H1 (cell line): ENCODE data around the gene ABCC9. TPM values are rescaled to one million over a fixed set of nuclear protein-coding genes. Genes with fewer than 3 reads are reported as not detected.

Experiments
- CTCF ChIA-PET: fragments of 300-600 bp; sonication (Branson Sonifier 250); formaldehyde crosslinking; loops from one replicate; lab custom pipeline; 2021; ENCODE audit not compliant: partially characterized antibody; lab: Charles Lee
- POLR2A ChIA-PET: fragments of 300-600 bp; sonication (Branson Sonifier 250); formaldehyde crosslinking; loops from one replicate; lab custom pipeline; 2021; ENCODE audit warnings: inconsistent platforms; ENCODE audit not compliant: partially characterized antibody; lab: Charles Lee
- DNase-seq, 2 experiments: peaks; one replicate each; pipeline versions ENCODE4 v3.0.0 to v3.0.0-alpha.2; 2010 to 2022; ENCODE audit warnings: low spot score in 2 of 2, low read depth in 1 of 2, mixed read lengths in 1 of 2
- FAIRE-seq: peaks from 2 replicates; lab custom pipeline; 2011; peaks lifted over from hg19 to GRCh38; lab: Jason Lieb, UNC
- H2AFZ ChIP-seq: 2 replicates; pipeline ENCODE4 v1.8.1; 2012; ENCODE audit warnings: low read length, inconsistent platforms
- H2AK5ac ChIP-seq: 2 replicates; pipeline ENCODE4 v1.6.1; 2013; ENCODE audit warnings: low read depth, low read length
- H2BK120ac ChIP-seq: replicated peaks from 2 replicates; pipeline ENCODE3; 2013; ENCODE audit warnings: low read depth, low read length, inconsistent platforms
- H2BK12ac ChIP-seq: 2 replicates; pipeline ENCODE4 v1.6.1; 2013; ENCODE audit warnings: low read depth, low read length
- H2BK15ac ChIP-seq: 2 replicates; pipeline ENCODE4 v1.6.1; 2013; ENCODE audit warnings: low read length
- H2BK20ac ChIP-seq: 2 replicates; pipeline ENCODE4 v1.6.1; 2013; ENCODE audit warnings: low read length
- H2BK5ac ChIP-seq: 2 replicates; pipeline ENCODE4 v1.6.1; 2013; ENCODE audit warnings: low read depth, low read length
- H3K14ac ChIP-seq: 2 replicates; pipeline ENCODE4 v1.6.1; 2013; ENCODE audit warnings: inconsistent platforms; ENCODE audit not compliant: insufficient read length
- H3K18ac ChIP-seq: 2 replicates; pipeline ENCODE4 v1.6.1; 2013; ENCODE audit warnings: low read length; ENCODE audit errors: extremely low read depth
- H3K23ac ChIP-seq: 2 replicates; pipeline ENCODE4 v1.6.1; 2013; ENCODE audit warnings: inconsistent platforms; ENCODE audit not compliant: insufficient read length
- H3K23me2 ChIP-seq: 2 replicates; pipeline ENCODE4 v1.6.1; 2013; ENCODE audit warnings: low read depth, low read length
- H3K27ac ChIP-seq: 2 replicates; pipeline ENCODE4 v1.6.1; 2011; ENCODE audit warnings: low read depth, low read length, inconsistent platforms
- H3K27me3 ChIP-seq, 4 experiments: replicated peaks in 1 of 4; 1 replicate in 1 of 4; 2 replicates in 3 of 4; pipeline versions ENCODE4 v1.6.1 to v1.8.1; 2011 to 2013; ENCODE audit warnings: low read length in 3 of 4, mild to moderate bottlenecking in 3 of 4, inconsistent platforms in 2 of 4, mixed read lengths in 2 of 4, moderate library complexity in 1 of 4; ENCODE audit not compliant: control insufficient read depth in 3 of 4, insufficient read depth in 3 of 4; ENCODE audit errors: extremely low read depth in 1 of 4
- H3K36me3 ChIP-seq, 4 experiments: 2 replicates each; pipeline versions ENCODE4 v1.6.1 to v1.8.1; 2011 to 2013; ENCODE audit warnings: mild to moderate bottlenecking in 4 of 4, low read length in 3 of 4, moderate library complexity in 2 of 4, control low read depth in 1 of 4, inconsistent platforms in 1 of 4; ENCODE audit not compliant: insufficient read depth in 4 of 4, control insufficient read depth in 2 of 4
- H3K4ac ChIP-seq: replicated peaks from 2 replicates; pipeline ENCODE3; 2013; ENCODE audit warnings: low read length, low read depth, mixed read lengths, inconsistent platforms; ENCODE audit not compliant: insufficient read length
- H3K4me1 ChIP-seq, 4 experiments: replicated peaks in 1 of 4; 1 replicate in 1 of 4; 2 replicates in 3 of 4; pipeline versions ENCODE4 v1.6.1 to v1.8.1; 2011 to 2013; ENCODE audit warnings: low read length in 3 of 4, inconsistent platforms in 2 of 4, mixed read lengths in 1 of 4; ENCODE audit not compliant: insufficient read depth in 4 of 4, control insufficient read depth in 3 of 4
- H3K4me2 ChIP-seq, 2 experiments: 2 replicates each; pipeline versions ENCODE4 v1.6.1 to v1.8.1; 2011 to 2013; ENCODE audit warnings: low read depth in 2 of 2, low read length in 2 of 2, control low read depth in 1 of 2, inconsistent platforms in 1 of 2, mild to moderate bottlenecking in 1 of 2; ENCODE audit not compliant: insufficient read depth in 1 of 2
- H3K4me3 ChIP-seq, 4 experiments: fragments of 200-600, 300-600 bp in 1 of 4; sonication (generic), shearing (Covaris generic), sonication (Bioruptor Twin) in 1 of 4; 2 replicates each; pipeline versions ENCODE4 v1.5.1 to v1.8.1; 2011 to 2016; ENCODE audit warnings: low read length in 4 of 4, low read depth in 3 of 4, control low read depth in 2 of 4, inconsistent platforms in 2 of 4, mild to moderate bottlenecking in 2 of 4, mixed read lengths in 1 of 4, moderate library complexity in 1 of 4; ENCODE audit not compliant: insufficient read depth in 2 of 4; ENCODE audit errors: extremely low read depth in 1 of 4
- H3K56ac ChIP-seq: replicated peaks from 2 replicates; pipeline ENCODE3; 2013; ENCODE audit warnings: low read depth, mild to moderate bottlenecking, mixed read lengths, low read length, inconsistent platforms; ENCODE audit not compliant: insufficient read length
- H3K79me1 ChIP-seq: 2 replicates; pipeline ENCODE4 v1.6.1; 2013; ENCODE audit warnings: low read depth, low read length, control low read depth
- H3K79me2 ChIP-seq, 2 experiments: 2 replicates each; pipeline versions ENCODE4 v1.6.1 to v1.8.1; 2012 to 2013; ENCODE audit warnings: low read length in 2 of 2, mild to moderate bottlenecking in 2 of 2, inconsistent platforms in 1 of 2; ENCODE audit not compliant: insufficient read depth in 2 of 2, control insufficient read depth in 1 of 2
- H3K9ac ChIP-seq, 4 experiments: replicated peaks in 1 of 4; 1 replicate in 1 of 4; 2 replicates in 3 of 4; pipeline versions ENCODE4 v1.6.1 to v1.8.1; 2011 to 2013; ENCODE audit warnings: low read depth in 3 of 4, low read length in 3 of 4, control low read depth in 2 of 4, mild to moderate bottlenecking in 2 of 4, moderate library complexity in 2 of 4, inconsistent platforms in 1 of 4; ENCODE audit errors: extremely low read depth in 1 of 4
- H3K9me3 ChIP-seq, 2 experiments: 2 replicates each; pipeline versions ENCODE4 v1.6.1 to v1.8.1; 2012 to 2013; ENCODE audit warnings: mild to moderate bottlenecking in 2 of 2, moderate library complexity in 2 of 2, control low read depth in 1 of 2, inconsistent platforms in 1 of 2, low read depth in 1 of 2, low read length in 1 of 2, mixed read lengths in 1 of 2; ENCODE audit not compliant: insufficient read depth in 2 of 2
- H4K20me1 ChIP-seq, 2 experiments: replicated peaks in 1 of 2; 2 replicates each; pipeline versions ENCODE3 to v1.8.1; 2011 to 2013; ENCODE audit warnings: inconsistent platforms in 2 of 2, low read length in 2 of 2, mild to moderate bottlenecking in 1 of 2; ENCODE audit not compliant: insufficient read depth in 2 of 2, control insufficient read depth in 1 of 2
- H4K5ac ChIP-seq: 2 replicates; pipeline ENCODE4 v1.6.1; 2013; ENCODE audit warnings: low read length, low read depth, mixed read lengths, inconsistent platforms; ENCODE audit not compliant: insufficient read length
- H4K8ac ChIP-seq: 2 replicates; pipeline ENCODE4 v1.8.0; 2013; ENCODE audit warnings: mild to moderate bottlenecking, moderate library complexity, low read length, inconsistent platforms; ENCODE audit not compliant: insufficient read depth; ENCODE audit errors: extremely low read depth
- H4K91ac ChIP-seq: replicated peaks from 2 replicates; pipeline ENCODE3; 2013; ENCODE audit warnings: low read length, mixed read lengths, inconsistent platforms; ENCODE audit not compliant: insufficient read length
- CBX5 ChIP-seq: fragments of 300-800, 300-1000 bp; sonication (generic); IDR thresholded peaks from 2 replicates; pipeline ENCODE4 v1.7.1; 2016; ENCODE audit warnings: antibody characterized with exemption, low read length, low read depth
- CEBPB ChIP-seq: IDR thresholded peaks from 2 replicates; pipeline ENCODE4 v1.6.1; 2012; ENCODE audit warnings: low read depth, low read length
- CHD1 ChIP-seq: IDR thresholded peaks from 2 replicates; pipeline ENCODE4 v1.6.1; 2012; ENCODE audit warnings: low read depth, low read length, improper control_type of control experiment
- CHD2 ChIP-seq: IDR thresholded peaks from 2 replicates; pipeline ENCODE4 v1.6.1; 2012; ENCODE audit warnings: low read length, improper control_type of control experiment
- EP300 ChIP-seq, 2 experiments: IDR thresholded peaks; 1 replicate in 1 of 2; 2 replicates in 1 of 2; pipeline ENCODE4 v1.6.1; 2011 to 2012; ENCODE audit warnings: low read depth in 2 of 2, low read length in 2 of 2, mild to moderate bottlenecking in 2 of 2, borderline replicate concordance in 1 of 2, inconsistent platforms in 1 of 2, moderate library complexity in 1 of 2
- MAFK ChIP-seq: IDR thresholded peaks from 2 replicates; pipeline ENCODE4 v1.6.1; 2012; ENCODE audit warnings: low read depth, mild to moderate bottlenecking, improper control_type of control experiment, low read length
- SUZ12 ChIP-seq: fragments of 200-600 bp; sonication (generic); IDR thresholded peaks from 2 replicates; pipeline ENCODE4 v1.6.1; 2012; ENCODE audit warnings: mild to moderate bottlenecking, inconsistent platforms, low read length, moderate library complexity, mixed read lengths
- WGBS, 2 experiments: shearing (Covaris generic) in 1 of 2; methylation state at CpG; one replicate each; pipeline versions ENCODE4 v1.1.6 to v1.1.7; 2013 to 2015; ENCODE audit warnings: low lambda C conversion rate in 2 of 2, mixed read lengths in 2 of 2, inconsistent platforms in 1 of 2, low coverage in 1 of 2, missing lambda C conversion rate in 1 of 2; ENCODE audit not compliant: insufficient replicate concordance in 2 of 2, insufficient coverage in 1 of 2, insufficient read length in 1 of 2; ENCODE audit errors: extremely low coverage in 1 of 2, missing lambda C conversion rate in 1 of 2; 5-methylcytosine and 5-hydroxymethylcytosine counted together
- polyA plus RNA-seq, 7 experiments: library from polyadenylated mRNA; depleted of rRNA in 3 of 7; stranded (reverse) in 5 of 7; unstranded in 2 of 7; fragments of >200 nt in 5 of 7; fragments of 200-250 nt in 2 of 7; gene quantifications; 1 replicate in 5 of 7; 2 replicates in 1 of 7; 4 replicates in 1 of 7; pipeline versions ENCODE4 v1.2.1 to v1.2.3, GENCODE V29; 2011 to 2013; ENCODE audit warnings: missing spikeins in 2 of 7, mixed read lengths in 2 of 7
- total RNA-seq: library from RNA; stranded (reverse); fragmentation: NEBNext Ultra II Directional; extraction: Animal tissue kit (Norgen Biotek cat#: 25700); gene quantifications from 2 replicates; pipeline ENCODE4 v1.2.1, GENCODE V29; 2021
- TF ChIP-seq, protein P1 (sequence below), 3 experiments: IDR thresholded peaks; 1 replicate in 2 of 3; 2 replicates in 1 of 3; pipeline versions ENCODE4 v1.5.1 to v1.6.1; 2011; ENCODE audit warnings: low read length in 3 of 3, mild to moderate bottlenecking in 3 of 3, inconsistent platforms in 2 of 3, low read depth in 1 of 3, moderate library complexity in 1 of 3; ENCODE audit not compliant: insufficient read depth in 1 of 3; ENCODE audit errors: control extremely low read depth in 1 of 3
- TF ChIP-seq, protein P2 (sequence below): IDR thresholded peaks from 2 replicates; pipeline ENCODE4 v1.6.1; 2011; ENCODE audit warnings: low read depth, mild to moderate bottlenecking, low read length; ENCODE audit not compliant: insufficient read depth

Gene ABCC9
- total and polyA plus RNA-seq, 2 of the 8 experiments (the other 6 are each of a cell fraction or from before 2014, with no cell fraction given): under 0.01 TPM; not detected in 1

DNA sequence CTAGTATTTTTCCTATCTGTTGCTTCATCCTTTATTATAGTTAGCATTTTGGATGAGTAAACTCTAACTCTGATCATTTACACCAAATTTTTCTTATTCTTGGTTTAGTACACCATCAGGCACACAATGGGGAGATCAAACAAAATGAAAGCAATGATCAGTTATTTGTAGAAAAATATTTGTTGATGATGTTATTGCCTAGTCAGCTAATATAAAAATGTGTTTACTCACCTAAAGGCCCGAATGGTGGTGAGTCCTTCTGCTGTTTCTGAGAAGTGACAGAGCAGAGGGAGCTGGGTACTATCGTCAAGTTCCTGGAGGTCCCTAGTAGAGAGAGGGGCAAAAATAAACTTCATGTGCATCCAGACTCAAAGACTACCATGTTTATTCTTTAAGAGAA lies 103.4 kb downstream of the ABCC9 start:
- Histone ChIP-seq H3K4me2 (no peak overlapping the region), H2BK5ac (no peak overlapping the region), H2BK120ac (no peak overlapping the region), H2AFZ (no peak overlapping the region), H3K23me2 (no peaks in the 10 kb centered on the region; the same call in 1 of the 2 replicates), H4K8ac (no peak overlapping the region), H4K91ac (no peak overlapping the region), H4K5ac (no peak overlapping the region), H3K79me2 (no peaks in the 10 kb centered on the region), H3K18ac (no peak overlapping the region), H3K27ac (no peak overlapping the region), H3K79me1 (no peaks in the 10 kb centered on the region), H3K4me1 (no peaks in the 10 kb centered on the region), H3K27me3 (no peaks in the 10 kb centered on the region), H2BK20ac (no peak overlapping the region), H3K36me3 (no peaks in the 10 kb centered on the region), H3K4me3 (no peak overlapping the region), H2BK15ac (no peak overlapping the region), H3K56ac (no peak overlapping the region), H3K23ac (no peak overlapping the region), H3K9ac (no peak overlapping the region), H3K9me3 (no peaks in the 10 kb centered on the region), H2BK12ac (no peak overlapping the region), H2AK5ac (no peak overlapping the region), H3K4ac (no peak overlapping the region), H3K14ac (no peak overlapping the region), H4K20me1 (no peaks in the 10 kb centered on the region)
- POLR2A ChIA-PET: no interaction called here
- no peak for TF ChIP-seq SUZ12
- TF ChIP-seq MAFK: peak; percentile 31; the same call in 1 of the 2 replicates
- TF ChIP-seq, protein P1, sequence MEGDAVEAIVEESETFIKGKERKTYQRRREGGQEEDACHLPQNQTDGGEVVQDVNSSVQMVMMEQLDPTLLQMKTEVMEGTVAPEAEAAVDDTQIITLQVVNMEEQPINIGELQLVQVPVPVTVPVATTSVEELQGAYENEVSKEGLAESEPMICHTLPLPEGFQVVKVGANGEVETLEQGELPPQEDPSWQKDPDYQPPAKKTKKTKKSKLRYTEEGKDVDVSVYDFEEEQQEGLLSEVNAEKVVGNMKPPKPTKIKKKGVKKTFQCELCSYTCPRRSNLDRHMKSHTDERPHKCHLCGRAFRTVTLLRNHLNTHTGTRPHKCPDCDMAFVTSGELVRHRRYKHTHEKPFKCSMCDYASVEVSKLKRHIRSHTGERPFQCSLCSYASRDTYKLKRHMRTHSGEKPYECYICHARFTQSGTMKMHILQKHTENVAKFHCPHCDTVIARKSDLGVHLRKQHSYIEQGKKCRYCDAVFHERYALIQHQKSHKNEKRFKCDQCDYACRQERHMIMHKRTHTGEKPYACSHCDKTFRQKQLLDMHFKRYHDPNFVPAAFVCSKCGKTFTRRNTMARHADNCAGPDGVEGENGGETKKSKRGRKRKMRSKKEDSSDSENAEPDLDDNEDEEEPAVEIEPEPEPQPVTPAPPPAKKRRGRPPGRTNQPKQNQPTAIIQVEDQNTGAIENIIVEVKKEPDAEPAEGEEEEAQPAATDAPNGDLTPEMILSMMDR (IDR thresholded peaks at IDR 0.05; ENCODE audit: control extremely low read depth in 1 of 3, insufficient read depth in 1 of 3, low read depth in 1 of 3, low read length in 3 of 3): no peak
- no peak for TF ChIP-seq EP300 (IDR thresholded peaks at IDR 0.05; ENCODE audit: borderline replicate concordance in 1 of 2, low read depth in 2 of 2, low read length in 2 of 2)
- TF ChIP-seq CHD2: no peak
- no peak for TF ChIP-seq CHD1
- TF ChIP-seq CEBPB: no peak
- TF ChIP-seq, protein P2, sequence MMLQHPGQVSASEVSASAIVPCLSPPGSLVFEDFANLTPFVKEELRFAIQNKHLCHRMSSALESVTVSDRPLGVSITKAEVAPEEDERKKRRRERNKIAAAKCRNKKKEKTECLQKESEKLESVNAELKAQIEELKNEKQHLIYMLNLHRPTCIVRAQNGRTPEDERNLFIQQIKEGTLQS: no peak
- TF ChIP-seq CBX5: no peak
- CTCF ChIA-PET: interaction anchor here (0.8 kb wide), 1 partner anchor 12 kb away, joined by 3 read pairs; no protein-coding TSS in a partner anchor
- no peak for DNase-seq
- FAIRE-seq: no peak
- WGBS, 2 experiments: 81% methylated on average over 2 of the region's 2 CpGs; no CpG with 5 or more reads in 1 of the 2 experiments
